Endodermal cell (in vitro differentiated cells): ENCODE results near the gene FBXL2. TPM values are rescaled to one million over a fixed set of nuclear protein-coding genes. Genes with fewer than 3 reads are reported as not detected.

Source experiments
- DNase-seq: peaks from one replicate; pipeline ENCODE4 v3.0.0-alpha.2; 2017
- H3K27ac ChIP-seq: 2 replicates; pipeline ENCODE4 v1.5.1; 2013; ENCODE audit warnings: mild to moderate bottlenecking, low read depth, low read length, moderate library complexity
- H3K27me3 ChIP-seq: 2 replicates; pipeline ENCODE4 v1.6.1; 2013; ENCODE audit warnings: mild to moderate bottlenecking, low read length, moderate library complexity; ENCODE audit not compliant: insufficient read depth, control insufficient read depth, poor library complexity, severe bottlenecking
- H3K36me3 ChIP-seq: 2 replicates; pipeline ENCODE4 v1.7.0; 2013; ENCODE audit warnings: mild to moderate bottlenecking, low read length, moderate library complexity; ENCODE audit not compliant: control insufficient read depth, insufficient read depth
- H3K4me1 ChIP-seq: one replicate; pipeline ENCODE4 v1.7.0; 2013; ENCODE audit warnings: low read length; ENCODE audit not compliant: control insufficient read depth, insufficient read depth
- H3K4me3 ChIP-seq: 2 replicates; pipeline ENCODE4 v1.5.1; 2013; ENCODE audit warnings: mild to moderate bottlenecking, low read length, moderate library complexity
- H3K9ac ChIP-seq: 2 replicates; pipeline ENCODE4 v1.6.1; 2013; ENCODE audit warnings: mild to moderate bottlenecking, low read length, moderate library complexity; ENCODE audit not compliant: poor library complexity, severe bottlenecking; ENCODE audit errors: extremely low read depth
- H3K9me3 ChIP-seq: 2 replicates; pipeline ENCODE4 v1.6.1; 2013; ENCODE audit warnings: mild to moderate bottlenecking, low read length, moderate library complexity; ENCODE audit not compliant: control insufficient read depth
- H3K27ac Mint-ChIP-seq: 2 replicates; pipeline ENCODE4 v1.8.0; 2020; ENCODE audit warnings: mixed read lengths
- H3K27me3 Mint-ChIP-seq: 2 replicates; pipeline ENCODE4 v1.8.0; 2021; ENCODE audit warnings: mild to moderate bottlenecking, mixed read lengths; ENCODE audit not compliant: insufficient read depth
- H3K36me3 Mint-ChIP-seq: 2 replicates; pipeline ENCODE4 v1.8.0; 2020; ENCODE audit warnings: low read depth, mixed read lengths
- H3K4me1 Mint-ChIP-seq: 2 replicates; pipeline ENCODE4 v1.8.0; 2020; ENCODE audit warnings: mixed read lengths
- H3K4me3 Mint-ChIP-seq: 2 replicates; pipeline ENCODE4 v1.8.0; 2020; ENCODE audit warnings: mild to moderate bottlenecking, moderate library complexity, mixed read lengths
- H3K9me3 Mint-ChIP-seq: 2 replicates; pipeline ENCODE4 v1.8.0; 2020; ENCODE audit warnings: mild to moderate bottlenecking, mixed read lengths
- CTCF ChIP-seq: fragments of 200-600 bp; sonication (generic); conservative IDR thresholded peaks from 2 replicates; pipeline ENCODE4 v1.5.0; 2021; ENCODE audit warnings: antibody characterized with exemption, mild to moderate bottlenecking
- WGBS, 2 experiments: methylation state at CpG; one replicate each; pipeline versions ENCODE4 v1.1.5 to v1.1.7; 2013; ENCODE audit warnings: missing lambda C conversion rate in 2 of 2, mixed read lengths in 1 of 2; ENCODE audit not compliant: insufficient coverage in 1 of 2, insufficient read length in 1 of 2; 5-methylcytosine and 5-hydroxymethylcytosine counted together
- total RNA-seq, 2 donors: library from RNA; stranded (reverse); fragmentation: NEBNext Ultra II Directional in 1 of 2; extraction: Animal tissue kit (Norgen Biotek cat#: 25700) in 1 of 2; gene quantifications; 2 replicates in 1 of 2; 3 replicates in 1 of 2; pipeline ENCODE4 v1.2.1, GENCODE V29; 2021

The FBXL2 gene
- total RNA-seq, 2 donors from 2014 or later, result 12.4 to 18.2 TPM

GRCh38 chr3:33231756-33232465 is 45.3 kb upstream of the FBXL2 start:
- H3K4me1 ChIP-seq, result no peaks in the 10 kb centered on the region

GRCh38 chr3:33233884-33234283 is 43.4 kb upstream of the FBXL2 start:
- Mint-ChIP-seq H3K27ac (no peak overlapping the region), H3K36me3 (no peaks in the 10 kb centered on the region), H3K4me1 (peaks cover 3% of the 10 kb centered on the region), H3K4me3 (no peak overlapping the region), H3K9me3 (peaks cover 1% of the 10 kb centered on the region), H3K27me3 (peaks cover 4% of the 10 kb centered on the region)
- H3K4me3 ChIP-seq, result no peak overlapping the region
- no peaks in the 10 kb centered on the region for H3K9me3 ChIP-seq
- TF ChIP-seq CTCF, result no peak
- H3K27ac ChIP-seq, result no peak overlapping the region
- no peaks in the 10 kb centered on the region for H3K36me3 ChIP-seq
- H3K4me1 ChIP-seq, result no peaks in the 10 kb centered on the region
- no peaks in the 10 kb centered on the region for H3K27me3 ChIP-seq
- no peak overlapping the region for H3K9ac ChIP-seq
- 80 to 88% methylated on average over 1 of the region's 1 CpG for WGBS, 2 experiments
- DNase-seq, result no peak

More at GRCh38 chr3:33231756-33232465, 45.3 kb upstream of the FBXL2 start:
- no peaks in the 10 kb centered on the region for H3K9me3 Mint-ChIP-seq
- no peak overlapping the region for H3K27ac ChIP-seq
- no peaks in the 10 kb centered on the region for H3K9me3 ChIP-seq
- H3K27ac Mint-ChIP-seq, result no peak overlapping the region
- 83% methylated on average over 5 of the region's 5 CpGs; no CpG with 5 or more reads in 1 of the 2 experiments for WGBS, 2 experiments
- H3K36me3 ChIP-seq, result no peaks in the 10 kb centered on the region
- H3K27me3 ChIP-seq, result no peaks in the 10 kb centered on the region
- peaks cover 3% of the 10 kb centered on the region for H3K4me1 Mint-ChIP-seq
- no peak overlapping the region for H3K4me3 ChIP-seq
- peaks cover 4% of the 10 kb centered on the region for H3K27me3 Mint-ChIP-seq
- no peak for TF ChIP-seq CTCF
- no peak overlapping the region for H3K9ac ChIP-seq
- DNase-seq, result peak; percentile 48
- H3K4me3 Mint-ChIP-seq, result no peak overlapping the region
- H3K36me3 Mint-ChIP-seq, result no peaks in the 10 kb centered on the region

GRCh38 chr3:33236005-33236404 is 41.2 kb upstream of the FBXL2 start:
- H3K36me3 ChIP-seq, result no peaks in the 10 kb centered on the region
- no peaks in the 10 kb centered on the region for H3K9me3 ChIP-seq
- WGBS, 2 experiments, result 88 to 92% methylated on average over 2 of the region's 2 CpGs
- Mint-ChIP-seq H3K9me3 (peaks cover 1% of the 10 kb centered on the region), H3K4me3 (no peak overlapping the region), H3K4me1 (peaks cover 3% of the 10 kb centered on the region), H3K36me3 (no peaks in the 10 kb centered on the region), H3K27me3 (no peaks in the 10 kb centered on the region), H3K27ac (no peak overlapping the region)
- no peak overlapping the region for H3K4me3 ChIP-seq
- no peak for TF ChIP-seq CTCF
- H3K27me3 ChIP-seq, result no peaks in the 10 kb centered on the region
- no peak for DNase-seq
- H3K4me1 ChIP-seq, result no peaks in the 10 kb centered on the region
- H3K27ac ChIP-seq, result no peak overlapping the region
- H3K9ac ChIP-seq, result no peak overlapping the region
